HEK293 (cell line): ENCODE data around the gene TFE3.

Experiments
- CTCF ChIA-PET: fragments of 350-600 bp; formaldehyde crosslinking; extraction: SDS; loops from one replicate; lab custom pipeline; 2021; ENCODE audit warnings: antibody characterized with exemption; lab: Yijun Ruan, JAX
- POLR2A ChIA-PET: fragments of 300-600 bp; formaldehyde crosslinking; extraction: SDS; loops from one replicate; lab custom pipeline; 2020; ENCODE audit warnings: antibody characterized with exemption, inconsistent platforms; lab: Yijun Ruan, JAX
- H3K27ac ChIP-seq: fragments of 200-500 bp; sonication (Bioruptor generic); 2 replicates; pipeline ENCODE4 v1.5.1; 2014; ENCODE audit warnings: low read depth, low read length, control low read depth, inconsistent platforms; ENCODE audit errors: extremely low read depth
- H3K36me3 ChIP-seq, 2 experiments: fragments of 200-500 bp in 1 of 2; sonication (Bioruptor generic) in 1 of 2; 1 replicate in 1 of 2; 2 replicates in 1 of 2; pipeline ENCODE4 v1.5.1; 2014 to 2017; ENCODE audit warnings: inconsistent platforms in 2 of 2, low read length in 2 of 2; ENCODE audit not compliant: control insufficient read depth in 2 of 2, insufficient read depth in 1 of 2
- H3K4me1 ChIP-seq: fragments of 200-500 bp; sonication (Bioruptor generic); 2 replicates; pipeline ENCODE4 v1.5.1; 2014; ENCODE audit warnings: mild to moderate bottlenecking, low read length, inconsistent platforms; ENCODE audit not compliant: control insufficient read depth, insufficient read depth
- H3K4me3 ChIP-seq: 2 replicates; pipeline ENCODE4 v1.5.1; 2011; ENCODE audit warnings: low read depth, mild to moderate bottlenecking, control low read depth, low read length, moderate library complexity
- H3K9me3 ChIP-seq: fragments of 200-500 bp; sonication (Bioruptor generic); 2 replicates; pipeline ENCODE4 v1.5.1; 2014; ENCODE audit warnings: low read depth, low read length, inconsistent platforms; ENCODE audit not compliant: control insufficient read depth, insufficient read depth
- ZNF16 ChIP-seq: fragments of 450-650 bp; formaldehyde crosslinking; IDR thresholded peaks from 2 replicates; pipeline ENCODE4 v1.5.1; 2016; ENCODE audit warnings: low read depth, missing biosample characterization, missing genetic modification characterization
- ZNF354C ChIP-seq: fragments of 450-650 bp; formaldehyde crosslinking; IDR thresholded peaks from 2 replicates; pipeline ENCODE4 v1.5.1; 2016; ENCODE audit warnings: missing biosample characterization, missing genetic modification characterization, low read depth, borderline replicate concordance
- ZNF391 ChIP-seq: fragments of 450-650 bp; formaldehyde crosslinking; IDR thresholded peaks from 2 replicates; pipeline ENCODE4 v1.5.1; 2016; ENCODE audit warnings: low read depth, missing biosample characterization, missing genetic modification characterization, borderline replicate concordance
- ZNF501 ChIP-seq: fragments of 450-650 bp; formaldehyde crosslinking; IDR thresholded peaks from 2 replicates; pipeline ENCODE4 v1.5.1; 2016; ENCODE audit warnings: missing biosample characterization, missing genetic modification characterization
- ZNF529 ChIP-seq: fragments of 450-650 bp; formaldehyde crosslinking; IDR thresholded peaks from 2 replicates; pipeline ENCODE4 v1.5.1; 2017; ENCODE audit warnings: missing genetic modification characterization, missing biosample characterization; ENCODE audit not compliant: insufficient replicate concordance
- ZNF555 ChIP-seq: fragments of 450-650 bp; formaldehyde crosslinking; conservative IDR thresholded peaks from 2 replicates; pipeline ENCODE4 v1.5.1; 2017; ENCODE audit warnings: missing biosample characterization, mild to moderate bottlenecking, missing genetic modification characterization, inconsistent platforms
- ZNF585B ChIP-seq: fragments of 450-650 bp; formaldehyde crosslinking; IDR thresholded peaks from 2 replicates; pipeline ENCODE4 v1.5.1; 2016; ENCODE audit warnings: missing biosample characterization, missing genetic modification characterization
- ZNF624 ChIP-seq: fragments of 450-650 bp; formaldehyde crosslinking; IDR thresholded peaks from 2 replicates; pipeline ENCODE4 v1.5.1; 2017; ENCODE audit warnings: missing biosample characterization, missing genetic modification characterization
- ZNF658 ChIP-seq: fragments of 450-650 bp; formaldehyde crosslinking; IDR thresholded peaks from 2 replicates; pipeline ENCODE4; 2016; ENCODE audit warnings: missing biosample characterization, missing genetic modification characterization
- ZNF792 ChIP-seq: fragments of 450-650 bp; formaldehyde crosslinking; IDR thresholded peaks from 2 replicates; pipeline ENCODE4 v1.5.1; 2016; ENCODE audit warnings: missing biosample characterization, missing genetic modification characterization
- ZNF837 ChIP-seq: fragments of 450-650 bp; formaldehyde crosslinking; IDR thresholded peaks from 2 replicates; pipeline ENCODE4 v1.5.1; 2016; ENCODE audit warnings: missing biosample characterization, missing genetic modification characterization
- TF ChIP-seq, protein P1 (sequence below): fragments of 450-650 bp; formaldehyde crosslinking; IDR thresholded peaks from 2 replicates; pipeline ENCODE4 v1.5.1; 2016; ENCODE audit warnings: missing biosample characterization, missing genetic modification characterization
- TF ChIP-seq, protein P2 (sequence below): fragments of 450-650 bp; formaldehyde crosslinking; IDR thresholded peaks from 2 replicates; pipeline ENCODE4 v1.5.1; 2016; ENCODE audit warnings: missing biosample characterization, missing genetic modification characterization, low read depth
- TF ChIP-seq, protein P3 (sequence below): fragments of 450-650 bp; formaldehyde crosslinking; IDR thresholded peaks from 2 replicates; pipeline ENCODE4; 2016; ENCODE audit warnings: missing biosample characterization, missing genetic modification characterization
- TF ChIP-seq, protein P4 (sequence below): fragments of 450-650 bp; formaldehyde crosslinking; IDR thresholded peaks from 2 replicates; pipeline ENCODE4 v1.5.1; 2016; ENCODE audit warnings: missing biosample characterization, missing genetic modification characterization
- TF ChIP-seq, protein P5 (sequence below): fragments of 450-650 bp; formaldehyde crosslinking; IDR thresholded peaks from 2 replicates; pipeline ENCODE4 v1.5.1; 2016; ENCODE audit warnings: missing biosample characterization, missing genetic modification characterization

TFE3 gene

DNA sequence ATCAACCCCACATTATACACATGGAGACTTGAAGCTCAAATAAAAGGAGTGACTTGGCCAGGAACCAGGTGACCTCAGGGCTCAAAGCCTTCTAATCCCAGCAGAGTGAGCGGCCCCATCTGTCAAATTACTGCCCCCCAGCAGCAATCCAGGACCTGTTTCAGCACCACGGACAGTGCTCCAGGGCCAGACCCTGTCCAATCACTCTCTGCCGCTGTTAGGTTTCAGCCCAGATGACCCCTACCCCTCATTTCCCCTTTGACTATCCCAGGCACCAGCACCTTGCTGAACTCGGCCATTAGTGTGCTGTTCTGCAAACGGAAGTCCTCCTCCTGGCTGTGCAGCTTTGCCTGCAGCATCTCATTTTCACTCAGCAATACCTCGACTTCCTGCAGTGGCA is 46.2 kb downstream of the TFE3 start:
- Histone ChIP-seq H3K36me3 (peaks cover 11 to 68% of the 10 kb centered on the region in 2 experiments), H3K4me3 (no peak overlapping the region), H3K27ac (no peak overlapping the region), H3K4me1 (no peaks in the 10 kb centered on the region), H3K9me3 (no peaks in the 10 kb centered on the region)
- POLR2A ChIA-PET: no interaction called here
- CTCF ChIA-PET: interaction anchor here (1.2 kb wide), 1 partner anchor 25 kb away, joined by 4 read pairs; the partner anchor contains the start of gene KCND1
- TF ChIP-seq ZNF501 (tag by site-specific recombination): no peak
- TF ChIP-seq, protein P1, sequence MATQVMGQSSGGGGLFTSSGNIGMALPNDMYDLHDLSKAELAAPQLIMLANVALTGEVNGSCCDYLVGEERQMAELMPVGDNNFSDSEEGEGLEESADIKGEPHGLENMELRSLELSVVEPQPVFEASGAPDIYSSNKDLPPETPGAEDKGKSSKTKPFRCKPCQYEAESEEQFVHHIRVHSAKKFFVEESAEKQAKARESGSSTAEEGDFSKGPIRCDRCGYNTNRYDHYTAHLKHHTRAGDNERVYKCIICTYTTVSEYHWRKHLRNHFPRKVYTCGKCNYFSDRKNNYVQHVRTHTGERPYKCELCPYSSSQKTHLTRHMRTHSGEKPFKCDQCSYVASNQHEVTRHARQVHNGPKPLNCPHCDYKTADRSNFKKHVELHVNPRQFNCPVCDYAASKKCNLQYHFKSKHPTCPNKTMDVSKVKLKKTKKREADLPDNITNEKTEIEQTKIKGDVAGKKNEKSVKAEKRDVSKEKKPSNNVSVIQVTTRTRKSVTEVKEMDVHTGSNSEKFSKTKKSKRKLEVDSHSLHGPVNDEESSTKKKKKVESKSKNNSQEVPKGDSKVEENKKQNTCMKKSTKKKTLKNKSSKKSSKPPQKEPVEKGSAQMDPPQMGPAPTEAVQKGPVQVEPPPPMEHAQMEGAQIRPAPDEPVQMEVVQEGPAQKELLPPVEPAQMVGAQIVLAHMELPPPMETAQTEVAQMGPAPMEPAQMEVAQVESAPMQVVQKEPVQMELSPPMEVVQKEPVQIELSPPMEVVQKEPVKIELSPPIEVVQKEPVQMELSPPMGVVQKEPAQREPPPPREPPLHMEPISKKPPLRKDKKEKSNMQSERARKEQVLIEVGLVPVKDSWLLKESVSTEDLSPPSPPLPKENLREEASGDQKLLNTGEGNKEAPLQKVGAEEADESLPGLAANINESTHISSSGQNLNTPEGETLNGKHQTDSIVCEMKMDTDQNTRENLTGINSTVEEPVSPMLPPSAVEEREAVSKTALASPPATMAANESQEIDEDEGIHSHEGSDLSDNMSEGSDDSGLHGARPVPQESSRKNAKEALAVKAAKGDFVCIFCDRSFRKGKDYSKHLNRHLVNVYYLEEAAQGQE (tag by site-specific recombination): peak; percentile 97

DNA sequence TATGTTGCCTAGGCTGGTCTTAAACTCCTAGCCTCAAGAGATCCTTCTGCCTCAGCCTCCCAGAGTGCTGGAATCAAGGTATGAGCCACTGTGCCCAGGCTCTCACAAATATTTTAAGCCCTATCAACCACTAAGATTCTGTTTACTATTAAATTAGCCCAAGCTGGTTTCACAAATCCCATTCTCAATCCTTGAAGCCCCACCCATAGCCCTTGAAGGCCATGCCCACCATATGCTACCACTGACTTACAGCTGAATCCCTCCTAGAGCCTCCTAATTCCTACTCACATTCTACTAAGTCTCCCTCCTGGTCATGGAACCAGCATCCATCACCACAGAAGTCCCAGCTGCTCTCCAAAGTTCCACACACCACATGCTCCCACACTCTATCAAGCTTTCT is 50.8 kb downstream of the TFE3 start:
- Histone ChIP-seq H3K27ac (no peak overlapping the region), H3K4me3 (no peak overlapping the region), H3K4me1 (no peaks in the 10 kb centered on the region), H3K9me3 (no peaks in the 10 kb centered on the region)
- POLR2A ChIA-PET: interaction anchor here (0.5 kb wide), 1 partner anchor 19 kb away, joined by 3 read pairs; no protein-coding TSS in a partner anchor
- no peak for TF ChIP-seq ZNF555
- no peak for TF ChIP-seq ZNF354C (tag by site-specific recombination)
- no peak for TF ChIP-seq ZNF391 (tag by site-specific recombination)
- no peak for TF ChIP-seq ZNF658 (tag by site-specific recombination)
- TF ChIP-seq, all 188 proteins: peak for 0
- CTCF ChIA-PET: interaction anchor here (0.7 to 1.0 kb wide), 2 partner anchors 20 to 46 kb away, joined by 3 read pairs; no protein-coding TSS in a partner anchor
- H3K36me3 ChIP-seq: peaks cover 4 to 84% of the 10 kb centered on the region in 2 experiments

DNA sequence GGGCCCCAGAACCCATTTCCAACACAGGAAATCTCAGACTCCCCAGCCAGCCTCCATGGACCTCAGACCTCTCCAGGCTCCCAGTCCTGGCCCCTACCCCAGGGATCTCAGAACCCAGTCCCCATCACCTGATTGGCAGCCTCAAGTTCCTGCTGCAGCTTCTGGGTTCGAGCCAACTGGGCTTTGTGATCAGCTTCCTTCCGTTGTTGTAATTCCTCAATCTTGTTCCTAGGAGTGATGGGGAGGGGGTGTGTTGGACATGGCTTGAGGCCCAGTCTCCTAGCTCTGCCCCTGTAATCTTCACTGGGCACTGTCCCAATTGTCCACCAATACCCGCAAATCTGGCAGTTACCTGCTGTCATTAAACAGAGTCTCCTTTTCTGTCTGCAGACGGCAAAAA is 53.7 kb downstream of the TFE3 start:
- POLR2A ChIA-PET: no interaction called here
- TF ChIP-seq, protein P2, sequence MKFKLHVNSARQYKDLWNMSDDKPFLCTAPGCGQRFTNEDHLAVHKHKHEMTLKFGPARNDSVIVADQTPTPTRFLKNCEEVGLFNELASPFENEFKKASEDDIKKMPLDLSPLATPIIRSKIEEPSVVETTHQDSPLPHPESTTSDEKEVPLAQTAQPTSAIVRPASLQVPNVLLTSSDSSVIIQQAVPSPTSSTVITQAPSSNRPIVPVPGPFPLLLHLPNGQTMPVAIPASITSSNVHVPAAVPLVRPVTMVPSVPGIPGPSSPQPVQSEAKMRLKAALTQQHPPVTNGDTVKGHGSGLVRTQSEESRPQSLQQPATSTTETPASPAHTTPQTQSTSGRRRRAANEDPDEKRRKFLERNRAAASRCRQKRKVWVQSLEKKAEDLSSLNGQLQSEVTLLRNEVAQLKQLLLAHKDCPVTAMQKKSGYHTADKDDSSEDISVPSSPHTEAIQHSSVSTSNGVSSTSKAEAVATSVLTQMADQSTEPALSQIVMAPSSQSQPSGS (tag by site-specific recombination): no peak
- TF ChIP-seq ZNF624 (tag by site-specific recombination): no peak
- TF ChIP-seq ZNF837 (tag by site-specific recombination): no peak
- no peak for TF ChIP-seq ZNF391 (tag by site-specific recombination)
- TF ChIP-seq ZNF16 (tag by site-specific recombination): no peak
- no peak for TF ChIP-seq ZNF792 (tag by site-specific recombination)
- TF ChIP-seq, protein P3, sequence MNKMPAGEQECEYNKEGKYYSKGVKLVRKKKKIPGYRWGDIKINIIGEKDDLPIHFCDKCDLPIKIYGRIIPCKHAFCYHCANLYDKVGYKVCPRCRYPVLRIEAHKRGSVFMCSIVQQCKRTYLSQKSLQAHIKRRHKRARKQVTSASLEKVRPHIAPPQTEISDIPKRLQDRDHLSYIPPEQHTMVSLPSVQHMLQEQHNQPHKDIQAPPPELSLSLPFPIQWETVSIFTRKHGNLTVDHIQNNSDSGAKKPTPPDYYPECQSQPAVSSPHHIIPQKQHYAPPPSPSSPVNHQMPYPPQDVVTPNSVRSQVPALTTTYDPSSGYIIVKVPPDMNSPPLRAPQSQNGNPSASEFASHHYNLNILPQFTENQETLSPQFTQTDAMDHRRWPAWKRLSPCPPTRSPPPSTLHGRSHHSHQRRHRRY (tag by site-specific recombination): no peak
- TF ChIP-seq, protein P4, sequence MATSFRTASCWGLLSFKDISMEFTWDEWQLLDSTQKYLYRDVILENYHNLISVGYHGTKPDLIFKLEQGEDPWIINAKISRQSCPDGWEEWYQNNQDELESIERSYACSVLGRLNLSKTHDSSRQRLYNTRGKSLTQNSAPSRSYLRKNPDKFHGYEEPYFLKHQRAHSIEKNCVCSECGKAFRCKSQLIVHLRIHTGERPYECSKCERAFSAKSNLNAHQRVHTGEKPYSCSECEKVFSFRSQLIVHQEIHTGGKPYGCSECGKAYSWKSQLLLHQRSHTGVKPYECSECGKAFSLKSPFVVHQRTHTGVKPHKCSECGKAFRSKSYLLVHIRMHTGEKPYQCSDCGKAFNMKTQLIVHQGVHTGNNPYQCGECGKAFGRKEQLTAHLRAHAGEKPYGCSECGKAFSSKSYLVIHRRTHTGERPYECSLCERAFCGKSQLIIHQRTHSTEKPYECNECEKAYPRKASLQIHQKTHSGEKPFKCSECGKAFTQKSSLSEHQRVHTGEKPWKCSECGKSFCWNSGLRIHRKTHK: no peak
- TF ChIP-seq ZNF585B (tag by site-specific recombination): no peak
- no peak for TF ChIP-seq ZNF529 (tag by site-specific recombination)
- TF ChIP-seq, protein P5, sequence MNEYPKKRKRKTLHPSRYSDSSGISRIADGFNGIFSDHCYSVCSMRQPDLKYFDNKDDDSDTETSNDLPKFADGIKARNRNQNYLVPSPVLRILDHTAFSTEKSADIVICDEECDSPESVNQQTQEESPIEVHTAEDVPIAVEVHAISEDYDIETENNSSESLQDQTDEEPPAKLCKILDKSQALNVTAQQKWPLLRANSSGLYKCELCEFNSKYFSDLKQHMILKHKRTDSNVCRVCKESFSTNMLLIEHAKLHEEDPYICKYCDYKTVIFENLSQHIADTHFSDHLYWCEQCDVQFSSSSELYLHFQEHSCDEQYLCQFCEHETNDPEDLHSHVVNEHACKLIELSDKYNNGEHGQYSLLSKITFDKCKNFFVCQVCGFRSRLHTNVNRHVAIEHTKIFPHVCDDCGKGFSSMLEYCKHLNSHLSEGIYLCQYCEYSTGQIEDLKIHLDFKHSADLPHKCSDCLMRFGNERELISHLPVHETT (tag by site-specific recombination): no peak
- TF ChIP-seq, all 188 proteins: peak for 0
- Histone ChIP-seq H3K4me1 (no peaks in the 10 kb centered on the region), H3K36me3 (peaks cover 0 to 66% of the 10 kb centered on the region in 2 experiments; a peak in 2 of 3 replicates), H3K27ac (no peak overlapping the region), H3K4me3 (no peak overlapping the region), H3K9me3 (no peaks in the 10 kb centered on the region)
- CTCF ChIA-PET: no interaction called here
